ENCODE data around the gene SLCO4A1.

SLCO4A1 gene

GRCh38 chr20:62655282-62656196, 13.2 kb downstream of the SLCO4A1 start:
- H3K4me3 ChIP-seq (ENCODE audit: low read depth, low read length): no peak overlapping the region

DNA sequence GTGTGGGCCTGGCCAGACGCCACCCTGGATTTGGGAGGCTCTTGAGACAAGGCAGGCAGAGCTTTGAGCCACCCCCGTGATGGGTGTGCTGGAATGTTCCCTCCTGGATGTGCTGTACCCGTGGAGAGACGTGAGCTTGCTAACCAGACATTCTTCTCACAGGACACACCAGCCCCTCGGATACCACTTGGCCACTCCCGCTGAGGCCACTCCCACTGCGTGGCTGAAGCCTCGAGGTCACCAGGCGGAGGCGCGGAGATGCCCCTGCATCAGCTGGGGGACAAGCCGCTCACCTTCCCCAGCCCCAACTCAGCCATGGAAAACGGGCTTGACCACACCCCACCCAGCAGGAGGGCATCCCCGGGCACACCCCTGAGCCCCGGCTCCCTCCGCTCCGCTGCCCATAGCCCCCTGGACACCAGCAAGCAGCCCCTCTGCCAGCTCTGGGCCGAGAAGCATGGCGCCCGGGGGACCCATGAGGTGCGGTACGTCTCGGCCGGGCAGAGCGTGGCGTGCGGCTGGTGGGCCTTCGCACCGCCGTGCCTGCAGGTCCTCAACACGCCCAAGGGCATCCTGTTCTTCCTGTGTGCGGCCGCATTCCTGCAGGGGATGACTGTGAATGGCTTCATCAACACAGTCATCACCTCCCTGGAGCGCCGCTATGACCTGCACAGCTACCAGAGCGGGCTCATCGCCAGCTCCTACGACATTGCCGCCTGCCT, 14.1 kb downstream of the SLCO4A1 start:
- no peak for DNase-seq (ENCODE audit: low read depth)
- TF ChIP-seq, protein P1, sequence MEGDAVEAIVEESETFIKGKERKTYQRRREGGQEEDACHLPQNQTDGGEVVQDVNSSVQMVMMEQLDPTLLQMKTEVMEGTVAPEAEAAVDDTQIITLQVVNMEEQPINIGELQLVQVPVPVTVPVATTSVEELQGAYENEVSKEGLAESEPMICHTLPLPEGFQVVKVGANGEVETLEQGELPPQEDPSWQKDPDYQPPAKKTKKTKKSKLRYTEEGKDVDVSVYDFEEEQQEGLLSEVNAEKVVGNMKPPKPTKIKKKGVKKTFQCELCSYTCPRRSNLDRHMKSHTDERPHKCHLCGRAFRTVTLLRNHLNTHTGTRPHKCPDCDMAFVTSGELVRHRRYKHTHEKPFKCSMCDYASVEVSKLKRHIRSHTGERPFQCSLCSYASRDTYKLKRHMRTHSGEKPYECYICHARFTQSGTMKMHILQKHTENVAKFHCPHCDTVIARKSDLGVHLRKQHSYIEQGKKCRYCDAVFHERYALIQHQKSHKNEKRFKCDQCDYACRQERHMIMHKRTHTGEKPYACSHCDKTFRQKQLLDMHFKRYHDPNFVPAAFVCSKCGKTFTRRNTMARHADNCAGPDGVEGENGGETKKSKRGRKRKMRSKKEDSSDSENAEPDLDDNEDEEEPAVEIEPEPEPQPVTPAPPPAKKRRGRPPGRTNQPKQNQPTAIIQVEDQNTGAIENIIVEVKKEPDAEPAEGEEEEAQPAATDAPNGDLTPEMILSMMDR (conservative IDR thresholded peaks at IDR 0.05; ENCODE audit: low read depth, low read length): no peak
- no peak overlapping the region for H3K4me3 ChIP-seq (ENCODE audit: low read depth, low read length)

More at GRCh38 chr20:62655282-62656196, 13.2 kb downstream of the SLCO4A1 start:
- peak; percentile 3 for DNase-seq (ENCODE audit: low read depth)
- TF ChIP-seq, protein P1 (conservative IDR thresholded peaks at IDR 0.05; ENCODE audit: low read depth, low read length): no peak

GRCh38 chr20:62656919-62657588, 14.8 kb downstream of the SLCO4A1 start:
- TF ChIP-seq, protein P1 (conservative IDR thresholded peaks at IDR 0.05; ENCODE audit: low read depth, low read length): no peak
- no peak overlapping the region for H3K4me3 ChIP-seq (ENCODE audit: low read depth, low read length)
- DNase-seq (ENCODE audit: low read depth): no peak

DNA sequence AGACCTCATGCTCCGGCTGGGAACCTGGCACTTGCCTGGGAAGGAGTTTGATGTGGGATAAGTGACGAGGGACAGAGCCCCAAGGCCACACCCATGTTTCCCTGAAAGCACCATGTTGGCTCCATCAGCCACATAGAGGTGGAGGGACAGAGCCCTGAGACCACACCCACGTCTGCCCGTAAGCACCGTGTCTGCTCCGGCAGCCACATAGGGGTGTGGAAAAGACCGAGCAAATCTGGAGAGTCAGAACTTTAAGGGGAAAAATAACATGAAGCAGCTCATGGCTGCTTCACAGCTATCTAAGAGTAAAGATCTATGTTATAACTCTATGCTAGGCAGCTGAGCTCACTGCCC, 15.3 kb downstream of the SLCO4A1 start:
- TF ChIP-seq, protein P1 (conservative IDR thresholded peaks at IDR 0.05; ENCODE audit: low read depth, low read length): no peak
- no peak overlapping the region for H3K4me3 ChIP-seq (ENCODE audit: low read depth, low read length)
- no peak for DNase-seq (ENCODE audit: low read depth)

DNA sequence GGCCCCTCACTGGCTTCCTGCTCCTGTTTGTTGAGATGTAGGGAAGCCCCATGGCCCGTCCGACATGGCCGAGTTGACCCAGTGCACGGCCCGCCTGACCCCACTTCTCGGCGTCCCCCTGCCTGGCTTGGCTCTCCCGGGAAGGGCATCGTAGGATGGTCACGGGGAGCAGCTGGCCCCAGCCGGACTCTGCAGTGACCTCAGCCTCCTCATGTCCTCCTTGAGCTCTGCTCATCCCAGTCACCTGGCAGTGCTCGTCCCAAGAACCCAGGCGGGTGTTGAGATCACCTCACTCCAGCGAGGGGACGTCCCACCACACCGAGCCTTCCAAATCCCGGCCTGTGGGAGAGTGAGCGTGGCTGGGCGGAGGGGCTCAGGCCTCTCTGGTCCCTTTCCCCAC, 15.7 kb downstream of the SLCO4A1 start:
- no peak for DNase-seq (ENCODE audit: low read depth)
- no peak overlapping the region for H3K4me3 ChIP-seq (ENCODE audit: low read depth, low read length)
- TF ChIP-seq, protein P1 (conservative IDR thresholded peaks at IDR 0.05; ENCODE audit: low read depth, low read length): no peak

DNA sequence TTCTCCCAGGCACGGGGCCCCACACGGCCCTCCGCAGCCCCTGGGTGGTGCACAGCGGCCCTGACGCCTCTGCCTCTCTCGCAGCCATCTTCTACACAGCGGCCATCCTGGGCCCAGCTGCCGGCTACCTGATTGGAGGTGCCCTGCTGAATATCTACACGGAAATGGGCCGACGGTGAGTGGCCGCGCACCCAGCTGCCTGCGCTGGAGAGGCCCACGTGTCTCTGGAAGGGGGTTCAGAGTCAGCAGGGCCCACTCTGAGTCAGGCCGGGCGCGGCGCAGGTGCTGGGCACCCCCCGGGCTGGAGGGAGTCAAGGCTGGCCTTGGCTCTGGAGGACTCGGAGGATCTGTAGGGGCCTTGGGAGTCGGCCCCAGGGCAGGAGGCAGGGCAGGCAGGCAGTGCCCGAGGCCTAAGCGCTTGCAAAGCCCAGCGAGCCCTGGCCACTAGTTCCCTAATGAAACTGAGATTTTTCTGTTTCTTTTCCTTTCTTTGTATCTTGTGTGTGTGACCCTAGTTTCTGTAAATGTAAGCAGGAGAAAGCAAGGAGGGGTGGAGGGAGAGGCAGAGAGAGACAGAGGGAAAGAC, 16.4 kb downstream of the SLCO4A1 start:
- no peak for DNase-seq (ENCODE audit: low read depth)
- no peak overlapping the region for H3K4me3 ChIP-seq (ENCODE audit: low read depth, low read length)
- TF ChIP-seq, protein P1 (conservative IDR thresholded peaks at IDR 0.05; ENCODE audit: low read depth, low read length): no peak
